GM23338 (cell line): ENCODE data around the gene XYLT1. TPM values are rescaled to one million over a fixed set of nuclear protein-coding genes. Genes with fewer than 3 reads are reported as not detected.

Experiments
- ATAC-seq: fragments of 200-7000 bp; cut with Tn5 transposase; 3 replicates; pipeline ENCODE4 v1.9.1; 2020
- DNase-seq: peaks from one replicate; pipeline ENCODE4 v3.0.0-alpha.2; 2015; ENCODE audit warnings: low spot score
- H2AFZ ChIP-seq: fragments of 200-600 bp; sonication (generic); 2 replicates; pipeline ENCODE4 v1.8.0; 2016; ENCODE audit warnings: antibody characterized with exemption, mild to moderate bottlenecking, moderate library complexity
- H3F3A ChIP-seq: fragments of 200-600 bp; sonication (generic); replicated peaks from 2 replicates; pipeline ENCODE4 v1.8.0; 2017; ENCODE audit warnings: antibody characterized with exemption, mixed run types, low read depth
- H3K27ac ChIP-seq: fragments of 200-600 bp; sonication (generic); 2 replicates; pipeline ENCODE4 v1.6.1; 2016; ENCODE audit warnings: low read depth
- H3K27me3 ChIP-seq: fragments of 200-600 bp; sonication (generic); 2 replicates; pipeline ENCODE4 v1.8.0; 2016; ENCODE audit warnings: mild to moderate bottlenecking, mixed run types, moderate library complexity; ENCODE audit not compliant: insufficient read depth
- H3K36me3 ChIP-seq: fragments of 200-600 bp; sonication (generic); 2 replicates; pipeline ENCODE4 v1.8.0; 2016; ENCODE audit warnings: mild to moderate bottlenecking; ENCODE audit not compliant: insufficient read depth
- H3K4me1 ChIP-seq: fragments of 200-600 bp; sonication (generic); 2 replicates; pipeline ENCODE4 v1.8.0; 2016; ENCODE audit warnings: mild to moderate bottlenecking, moderate library complexity; ENCODE audit not compliant: insufficient read depth
- H3K4me2 ChIP-seq: fragments of 200-600 bp; sonication (generic); 2 replicates; pipeline ENCODE4 v1.7.1; 2017; ENCODE audit warnings: mixed run types
- H3K4me3 ChIP-seq: fragments of 200-600 bp; sonication (generic); 2 replicates; pipeline ENCODE4 v1.6.1; 2016; ENCODE audit warnings: mixed run types
- H3K79me2 ChIP-seq: fragments of 200-600 bp; sonication (generic); replicated peaks from 2 replicates; pipeline ENCODE4 v1.8.0; 2017; ENCODE audit warnings: mild to moderate bottlenecking; ENCODE audit not compliant: insufficient read depth
- H3K9me2 ChIP-seq: fragments of 200-600 bp; sonication (generic); 2 replicates; pipeline ENCODE4 v1.8.0; 2017; ENCODE audit not compliant: insufficient read depth
- H4K20me1 ChIP-seq: fragments of 200-600 bp; sonication (generic); replicated peaks from 2 replicates; pipeline ENCODE4 v1.8.0; 2017; ENCODE audit warnings: mild to moderate bottlenecking; ENCODE audit not compliant: insufficient read depth
- H3K27ac Mint-ChIP-seq: 2 replicates; pipeline ENCODE4 v1.8.0; 2020; ENCODE audit warnings: inconsistent platforms, mild to moderate bottlenecking, moderate library complexity, mixed read lengths
- H3K27me3 Mint-ChIP-seq: 3 replicates; pipeline ENCODE4 v1.8.0; 2022; ENCODE audit warnings: low read depth, mild to moderate bottlenecking, moderate library complexity, mixed read lengths, inconsistent platforms; ENCODE audit not compliant: insufficient read depth, poor library complexity
- H3K36me3 Mint-ChIP-seq: 3 replicates; pipeline ENCODE4 v1.8.0; 2021; ENCODE audit warnings: low read depth, mild to moderate bottlenecking, inconsistent platforms, moderate library complexity, mixed read lengths
- H3K4me1 Mint-ChIP-seq: 3 replicates; pipeline ENCODE4 v1.8.0; 2020; ENCODE audit warnings: mild to moderate bottlenecking, inconsistent platforms, mixed read lengths
- H3K4me3 Mint-ChIP-seq: 3 replicates; pipeline ENCODE4 v1.8.0; 2021; ENCODE audit warnings: moderate library complexity, mild to moderate bottlenecking, inconsistent platforms, mixed read lengths
- H3K9me3 Mint-ChIP-seq: 3 replicates; pipeline ENCODE4 v1.8.0; 2020; ENCODE audit warnings: moderate library complexity, mild to moderate bottlenecking, inconsistent platforms, mixed read lengths
- CREB1 ChIP-seq: fragments of 250-450 bp; sonication (Bioruptor Pico); IDR thresholded peaks from 2 replicates; pipeline ENCODE4 v1.5.0; 2020; ENCODE audit warnings: low read depth, mild to moderate bottlenecking, moderate library complexity
- CTCF ChIP-seq, 2 experiments: fragments of 200-600 bp in 1 of 2; sonication (generic) in 1 of 2; conservative IDR thresholded peaks; 2 replicates each; pipeline versions ENCODE4 v1.5.1 to v1.6.1; 2016 to 2017; ENCODE audit warnings: antibody characterized with exemption in 2 of 2, low read depth in 2 of 2, mild to moderate bottlenecking in 2 of 2, moderate library complexity in 1 of 2
- ETS1 ChIP-seq: IDR thresholded peaks from 2 replicates; pipeline ENCODE4 v1.6.1; 2016; ENCODE audit warnings: antibody characterized with exemption
- EZH2 ChIP-seq: fragments of 200-600 bp; sonication (generic); IDR thresholded peaks from one replicate; pipeline ENCODE4 v1.8.0; 2017; ENCODE audit warnings: antibody characterized with exemption, mild to moderate bottlenecking, low read depth; ENCODE audit not compliant: unreplicated experiment
- EZH2phosphoT487 ChIP-seq: fragments of 200-600 bp; sonication (generic); IDR thresholded peaks from one replicate; pipeline ENCODE4 v1.8.1; 2018; ENCODE audit warnings: antibody characterized with exemption; ENCODE audit not compliant: unreplicated experiment
- JUNB ChIP-seq: IDR thresholded peaks from one replicate; pipeline ENCODE4 v1.6.1; 2016; ENCODE audit warnings: antibody characterized with exemption; ENCODE audit not compliant: unreplicated experiment
- NANOG ChIP-seq: IDR thresholded peaks from 2 replicates; pipeline ENCODE4 v1.6.1; 2016; ENCODE audit warnings: antibody characterized with exemption, borderline replicate concordance
- POLR2AphosphoS5 ChIP-seq: IDR thresholded peaks from 2 replicates; pipeline ENCODE4 v1.6.1; 2016; ENCODE audit warnings: antibody characterized with exemption, low read depth
- REST ChIP-seq: IDR thresholded peaks from one replicate; pipeline ENCODE4 v1.6.1; 2018; ENCODE audit warnings: antibody characterized with exemption; ENCODE audit not compliant: unreplicated experiment
- STAT1 ChIP-seq: IDR thresholded peaks from one replicate; pipeline ENCODE4 v1.6.1; 2016; ENCODE audit warnings: antibody characterized with exemption; ENCODE audit not compliant: unreplicated experiment
- ZNF114 ChIP-seq: fragments of 250-450 bp; sonication (Bioruptor Pico); IDR thresholded peaks from 2 replicates; pipeline ENCODE4 v1.5.0; 2020; ENCODE audit warnings: mild to moderate bottlenecking, moderate library complexity
- ZNF462 ChIP-seq: fragments of 250-450 bp; sonication (Bioruptor Pico); IDR thresholded peaks from 2 replicates; pipeline ENCODE4 v1.5.0; 2020; ENCODE audit warnings: mild to moderate bottlenecking, moderate library complexity
- polyA plus RNA-seq: library from polyadenylated mRNA; unstranded; fragments of >200 nt; fragmentation: Nextera tagmentation; extraction: Ambion mirVana; gene quantifications from 2 replicates; pipeline ENCODE4 v1.2.1, GENCODE V29; 2016
- total RNA-seq: library from RNA; depleted of rRNA; stranded (reverse); fragments of >200 nt; shearing (Covaris generic); gene quantifications from 2 replicates; pipeline ENCODE4 v1.2.3, GENCODE V29; 2014

XYLT1 gene
- total and polyA plus RNA-seq, 2 experiments from 2014 or later: 3.5 to 24.7 TPM

- TF ChIP-seq ZNF462: no peak
- no peak for TF ChIP-seq ETS1
- no peak for TF ChIP-seq EZH2phosphoT487
These were observed 40.6 kb upstream of the XYLT1 start (continued) for GRCh38 chr16:17511340-17511739.

- Histone ChIP-seq H3K27me3 (no peaks in the 10 kb centered on the region), H3K4me1 (no peaks in the 10 kb centered on the region), H3K79me2 (no peaks in the 10 kb centered on the region), H3K27ac (no peak overlapping the region), H3K4me2 (no peak overlapping the region), H3K4me3 (no peak overlapping the region), H3K36me3 (no peaks in the 10 kb centered on the region), H3K9me2 (0 out of 2 replicates have a peak, but pooled peaks cover 12% of the 10 kb centered on the region), H3F3A (no peaks in the 10 kb centered on the region), H2AFZ (no peak overlapping the region), H4K20me1 (no peaks in the 10 kb centered on the region)
- H3K9me3 Mint-ChIP-seq: peaks cover 30% of the 10 kb centered on the region
- no peak overlapping the region for H3K4me3 Mint-ChIP-seq
- ATAC-seq (no peak), DNase-seq (no peak)
- H3K27me3 Mint-ChIP-seq: no peaks in the 10 kb centered on the region
- no peak overlapping the region for H3K27ac Mint-ChIP-seq
- no peaks in the 10 kb centered on the region for H3K4me1 Mint-ChIP-seq
- peaks cover 19% of the 10 kb centered on the region for H3K36me3 Mint-ChIP-seq
- TF ChIP-seq STAT1 (no peak), ZNF114 (CRISPR knock-in tag) (no peak), JUNB (no peak), POLR2AphosphoS5 (no peak), CREB1 (CRISPR knock-in tag) (no peak), EZH2 (no peak), REST (no peak), NANOG (no peak), ETS1 (no peak), CTCF (conservative IDR thresholded peaks at IDR 0.05; ENCODE audit: low read depth in 2 of 2) (no peak)
These were observed 39.8 kb upstream of the XYLT1 start for GRCh38 chr16:17510567-17510966.
